GM10847 (cell line): ENCODE results near the gene MAVS.

Source experiments
- POLR2A ChIP-seq: IDR thresholded peaks from 2 replicates; pipeline ENCODE4 v1.6.1; 2011; ENCODE audit not compliant: insufficient read length; ENCODE audit errors: extremely low read depth

MAVS gene

DNA sequence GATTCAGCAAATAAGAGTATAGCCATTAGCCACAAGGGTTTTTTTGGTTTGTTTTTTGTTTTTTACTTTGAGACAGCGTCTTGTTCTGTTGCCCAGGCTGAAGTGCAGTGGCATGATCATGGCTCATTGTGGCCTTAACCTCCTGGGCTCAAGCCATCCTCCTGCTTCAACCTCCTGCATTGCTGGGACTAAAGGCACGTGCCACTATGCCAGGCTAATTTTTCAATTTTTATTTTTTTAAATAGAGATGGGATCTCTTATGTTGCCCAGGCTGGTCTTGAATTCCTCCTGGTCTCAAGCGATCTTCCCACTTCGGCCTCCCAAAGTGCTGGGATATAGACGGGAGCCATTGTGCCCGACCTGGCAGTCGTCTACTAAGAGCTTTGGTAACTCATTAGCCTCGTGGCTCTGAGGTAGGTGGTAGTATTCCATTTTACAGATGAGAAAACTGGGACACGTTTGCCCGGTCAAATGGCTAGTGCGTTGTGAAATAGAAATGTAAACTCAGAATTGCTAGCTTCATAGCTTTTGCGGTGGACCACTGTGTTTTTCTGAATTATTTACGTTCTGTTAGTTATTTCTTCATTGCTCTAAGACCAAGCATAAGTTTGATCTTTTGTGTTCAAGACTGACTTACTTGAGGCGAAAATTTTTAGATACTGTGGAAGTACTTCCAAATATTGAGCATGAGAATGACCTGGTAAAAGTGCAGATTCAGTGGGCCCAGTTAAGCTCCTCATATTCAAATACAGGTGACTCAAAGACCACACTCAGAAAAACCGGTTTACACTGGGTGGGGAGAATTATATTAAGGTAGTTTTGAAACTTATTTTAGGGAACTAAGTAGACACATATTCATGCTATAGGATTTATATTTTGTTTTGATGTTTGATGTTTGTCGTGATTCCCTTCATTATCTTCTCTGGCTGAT lies 44.6 kb downstream of the MAVS start:
- no peak for TF ChIP-seq POLR2A

DNA sequence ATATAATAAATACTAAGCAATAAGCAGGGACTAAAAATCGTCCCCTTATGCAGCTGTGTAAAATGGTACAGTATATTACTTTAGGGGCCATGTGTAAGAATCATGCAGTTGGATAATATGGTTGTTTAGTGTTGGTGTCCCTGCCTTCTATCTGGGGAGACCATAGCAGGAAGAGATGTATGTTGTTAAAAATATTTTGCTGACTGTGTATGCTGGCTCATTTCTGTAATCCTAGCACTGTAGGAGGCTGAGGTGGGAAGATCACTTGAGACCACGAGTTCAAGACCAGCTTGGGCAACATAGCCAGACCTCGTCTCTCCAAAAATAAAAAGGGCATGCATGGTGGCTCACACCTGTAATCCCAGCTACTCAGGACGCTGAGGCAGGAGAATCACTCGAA lies 48.2 kb downstream of the MAVS start:
- no peak for TF ChIP-seq POLR2A

DNA sequence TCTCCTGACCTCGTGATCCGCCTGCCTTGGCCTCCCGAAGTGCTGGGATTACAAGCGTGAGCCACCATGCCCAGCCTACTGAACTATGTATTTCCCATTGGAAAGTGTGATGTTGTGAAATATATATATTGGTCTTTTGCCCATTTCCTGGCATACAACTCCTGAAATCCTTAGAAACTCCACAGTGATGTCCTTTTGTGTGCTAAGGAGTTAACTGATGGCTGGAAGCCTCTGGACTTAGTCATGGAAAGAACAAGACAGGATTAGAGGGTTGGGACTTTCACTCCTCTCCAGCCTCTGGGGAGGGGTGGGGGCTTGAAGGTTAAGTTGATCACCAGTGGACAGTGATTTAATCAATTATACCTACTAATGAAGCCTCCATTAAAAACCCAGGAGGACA lies 49.7 kb downstream of the MAVS start:
- TF ChIP-seq POLR2A: no peak

DNA sequence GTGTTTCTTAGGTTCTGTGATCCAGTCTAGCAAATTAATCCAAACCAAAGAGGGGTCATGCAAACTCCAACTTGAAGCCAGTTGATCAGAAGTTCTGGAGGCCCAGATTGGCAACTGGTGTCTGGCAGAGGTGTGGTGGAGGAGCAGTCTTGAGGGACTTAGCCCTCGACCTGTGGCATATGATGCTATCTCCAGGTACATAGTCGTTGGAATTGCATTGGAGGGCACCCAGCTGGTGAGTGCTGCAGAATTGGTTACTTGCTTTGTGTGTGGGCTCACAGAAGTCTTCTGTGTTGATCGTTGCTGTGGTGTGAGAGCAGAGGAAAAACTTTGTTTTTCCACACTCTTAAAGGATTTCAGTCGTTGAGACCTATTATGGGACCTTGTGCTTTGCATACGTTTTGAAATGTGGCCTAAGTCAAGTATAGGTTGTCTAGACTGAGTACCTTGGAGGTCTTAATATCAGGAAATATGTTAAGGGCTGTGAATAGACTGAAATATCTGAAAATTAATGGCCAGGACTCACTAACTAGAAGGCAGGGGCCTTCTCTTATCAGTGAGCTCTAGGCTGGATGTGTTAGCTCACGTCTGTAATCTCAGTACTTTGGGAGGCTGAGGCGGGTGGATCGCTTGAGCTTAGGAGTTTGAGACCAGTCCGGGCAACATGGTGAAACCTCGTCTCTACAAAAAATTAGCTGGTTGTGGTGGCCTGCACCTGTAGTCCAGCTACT lies 50.4 kb downstream of the MAVS start:
- no peak for TF ChIP-seq POLR2A

DNA sequence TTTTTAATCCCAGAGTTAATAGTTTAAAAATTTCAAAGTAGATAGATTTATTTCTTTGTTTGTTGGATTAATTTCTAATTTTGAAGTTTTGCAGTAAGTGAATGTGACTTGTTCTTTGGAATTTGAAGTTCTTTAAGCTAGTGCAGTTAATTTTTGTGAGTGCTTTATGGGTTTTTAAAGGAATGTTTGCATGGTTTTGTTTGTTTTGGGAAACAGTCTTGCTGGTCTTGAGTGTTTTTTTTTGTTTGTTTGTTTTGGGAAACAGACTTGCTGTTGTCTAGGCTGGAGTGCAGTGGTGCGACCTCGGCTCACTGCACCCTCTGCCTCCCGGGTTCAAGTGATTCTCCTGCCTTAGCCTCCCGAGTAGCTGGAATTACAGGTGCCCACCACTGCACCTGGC lies 52.0 kb downstream of the MAVS start:
- TF ChIP-seq POLR2A: no peak

DNA sequence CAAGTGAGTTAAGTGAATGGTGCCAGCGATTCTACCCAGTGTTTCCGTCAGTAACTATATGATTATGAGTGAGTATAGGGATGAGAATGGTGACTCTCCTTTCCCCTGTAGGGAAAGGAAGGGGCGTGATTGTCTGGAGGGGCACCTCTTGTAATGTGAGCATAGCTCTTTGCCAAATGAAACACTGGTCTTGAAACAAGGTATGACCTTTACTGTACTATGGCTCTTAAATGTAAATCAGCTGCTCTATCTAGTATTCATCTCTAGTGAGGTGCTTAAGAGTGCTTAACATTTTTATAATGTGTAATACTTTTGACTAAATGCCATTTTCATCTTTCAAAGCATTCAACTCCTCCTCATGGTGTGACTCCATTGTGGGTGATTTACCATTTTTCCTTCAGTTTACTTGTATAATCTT lies 53.6 kb downstream of the MAVS start:
- no peak for TF ChIP-seq POLR2A

DNA sequence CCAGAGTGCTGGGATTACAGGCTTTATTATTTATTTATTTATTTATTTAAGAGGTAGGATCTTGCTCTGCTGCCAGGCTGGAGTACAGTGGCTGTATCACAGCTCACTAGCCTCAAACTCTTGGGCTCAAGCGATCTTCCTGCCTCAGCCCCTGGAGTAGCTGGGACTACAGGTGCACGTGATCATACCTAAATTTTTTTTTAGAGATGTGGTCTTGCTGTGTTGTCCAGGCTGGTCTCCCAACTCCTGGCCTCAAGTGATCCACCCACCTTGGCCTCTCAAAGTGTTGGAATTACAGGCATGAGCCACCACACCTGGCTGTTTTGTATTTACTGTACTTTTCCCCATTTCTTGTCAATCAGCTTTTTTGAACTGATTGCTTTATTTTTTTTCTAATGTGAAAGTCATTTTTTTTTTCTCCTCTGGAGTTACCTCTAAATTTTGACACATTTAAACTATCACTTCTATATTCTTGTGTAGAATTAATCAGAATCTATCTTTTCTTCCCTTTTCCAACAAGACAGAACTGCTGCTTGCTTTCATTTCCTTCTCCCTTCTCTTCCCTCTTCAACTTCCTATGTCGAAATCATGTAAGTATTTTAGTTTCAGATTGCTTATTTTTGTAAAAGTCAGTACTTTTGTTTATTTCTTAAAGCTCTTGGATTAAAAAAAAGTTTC lies 54.5 kb downstream of the MAVS start:
- no peak for TF ChIP-seq POLR2A

DNA sequence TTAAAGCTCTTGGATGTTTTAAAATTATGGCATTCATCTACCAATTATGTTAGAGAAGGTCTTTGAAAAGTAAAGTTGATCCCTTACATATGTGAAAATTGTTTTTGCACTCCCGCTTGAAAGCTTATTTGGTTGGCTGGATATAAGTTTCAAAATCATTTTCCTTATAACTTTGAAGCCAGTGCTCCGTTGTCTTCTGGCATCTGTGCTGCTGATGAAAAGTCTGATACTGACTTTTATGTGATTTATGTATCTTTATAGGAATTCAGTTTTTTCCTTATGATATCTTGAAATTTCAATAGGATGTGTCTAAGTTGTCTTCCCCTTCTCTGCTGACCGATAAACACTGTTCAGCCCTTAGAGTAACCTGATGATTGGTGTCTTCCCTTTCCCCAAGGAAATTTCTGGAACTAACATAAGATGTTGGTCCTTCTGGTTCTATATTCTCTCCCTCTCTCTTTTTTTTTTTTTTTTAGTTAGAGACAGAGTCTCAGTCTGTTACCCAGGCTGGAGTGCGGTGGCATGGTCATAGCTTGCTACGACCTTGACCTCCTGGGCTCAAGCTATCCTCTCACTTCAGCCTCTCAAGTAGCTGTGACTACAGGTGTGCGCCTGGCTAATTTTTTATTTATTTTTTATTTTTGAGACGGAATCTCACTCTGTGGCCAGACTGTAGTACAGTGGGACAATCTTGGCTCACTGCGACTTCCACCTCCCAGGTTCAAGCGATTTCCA lies 55.2 kb downstream of the MAVS start:
- TF ChIP-seq POLR2A: no peak

DNA sequence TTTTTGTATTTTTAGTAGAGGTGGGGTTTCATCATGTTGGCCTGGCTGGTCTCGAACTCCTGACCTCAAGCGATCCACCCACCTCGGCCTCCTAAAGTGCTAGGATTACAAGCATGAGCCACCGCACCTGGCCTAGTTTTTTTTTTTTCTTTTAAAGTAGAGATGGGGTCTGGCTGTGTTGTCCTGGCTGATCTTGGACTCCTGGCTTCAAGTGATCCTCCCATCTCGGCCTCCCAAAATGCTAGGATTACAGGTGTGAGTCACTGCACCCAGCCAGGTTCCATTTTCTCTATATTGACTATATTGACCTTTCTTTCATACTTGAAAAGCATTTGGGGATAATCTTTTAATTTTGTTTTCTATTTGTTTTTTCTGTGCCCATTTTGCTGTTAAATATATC lies 55.8 kb downstream of the MAVS start:
- no peak for TF ChIP-seq POLR2A

DNA sequence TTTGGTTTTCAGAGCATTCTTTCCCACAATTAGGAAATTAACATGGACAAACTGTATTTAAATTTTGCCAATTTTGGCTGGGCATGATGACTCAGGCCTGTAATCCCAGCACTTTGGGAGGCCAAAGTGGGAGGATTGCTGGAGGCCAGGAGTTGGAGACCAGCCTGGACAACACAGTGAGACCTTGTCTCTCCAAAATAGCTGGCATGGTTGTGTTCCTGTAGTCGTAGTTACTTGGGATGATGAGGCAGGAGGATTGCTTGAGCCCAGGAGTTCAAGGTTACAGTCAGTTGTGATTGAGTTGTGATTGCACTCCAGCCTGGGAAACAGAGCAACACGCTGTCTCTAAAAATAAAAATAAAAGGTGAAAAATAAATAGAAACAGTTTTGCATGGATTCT lies 57.6 kb downstream of the MAVS start:
- TF ChIP-seq POLR2A: no peak

DNA sequence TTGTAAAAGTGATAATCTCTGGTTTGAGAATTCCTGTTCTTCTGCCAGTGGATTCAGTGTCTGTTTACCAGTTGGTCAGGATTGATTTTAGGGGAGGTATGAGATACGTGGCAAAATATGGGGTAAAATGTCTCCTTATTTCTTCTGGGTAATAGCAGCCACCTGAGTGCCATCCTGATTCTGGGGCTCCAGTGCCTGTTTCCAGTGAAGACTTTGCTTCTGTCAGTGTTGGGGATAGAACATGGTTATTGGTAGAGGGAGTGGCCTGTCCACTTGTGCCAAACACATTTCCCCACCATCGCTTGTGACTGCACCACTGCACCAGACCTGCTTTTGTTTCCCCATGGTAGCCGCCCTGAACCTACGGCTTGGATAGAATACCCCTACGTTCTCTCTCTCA lies 58.2 kb downstream of the MAVS start:
- no peak for TF ChIP-seq POLR2A

DNA sequence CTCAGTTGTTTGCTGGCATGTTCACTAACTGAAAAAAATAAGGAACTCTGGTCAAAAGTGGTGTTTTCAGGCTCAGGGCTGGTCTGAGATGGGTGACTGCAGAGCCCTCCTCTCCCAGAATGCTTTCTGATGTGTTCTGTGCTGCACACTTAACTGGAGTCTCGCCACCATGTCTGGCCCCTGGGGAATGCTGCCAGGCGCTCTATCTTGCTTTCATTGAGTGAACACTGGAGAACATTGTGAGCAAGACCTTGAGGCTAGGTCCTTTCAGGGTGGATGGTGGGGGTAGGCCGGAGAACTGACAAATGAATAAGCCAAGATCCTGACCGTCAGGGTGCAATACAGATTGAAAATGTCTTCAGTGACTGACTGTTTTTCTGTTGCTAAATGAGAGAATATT lies 62.0 kb downstream of the MAVS start:
- TF ChIP-seq POLR2A: no peak

DNA sequence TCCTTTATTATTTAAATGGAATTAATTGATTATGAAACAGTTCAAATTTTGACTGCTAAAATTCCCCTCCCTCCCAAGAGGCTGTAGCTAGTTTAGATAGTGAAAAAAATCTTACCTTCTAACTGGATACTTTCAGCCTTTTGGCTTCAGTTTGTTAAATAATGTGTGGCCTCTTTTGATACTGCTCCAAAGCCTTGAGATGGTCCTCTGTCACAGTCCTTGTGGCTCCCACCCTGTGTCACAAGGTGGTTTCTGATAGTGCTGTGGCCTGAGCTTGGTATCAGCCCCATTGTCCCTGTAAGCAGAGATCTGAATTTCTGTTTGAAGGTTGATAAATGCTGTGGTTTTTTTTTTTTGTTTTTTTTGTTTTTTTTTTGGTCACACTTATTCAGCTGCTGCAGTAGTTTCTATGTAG lies 63.3 kb downstream of the MAVS start:
- no peak for TF ChIP-seq POLR2A

DNA sequence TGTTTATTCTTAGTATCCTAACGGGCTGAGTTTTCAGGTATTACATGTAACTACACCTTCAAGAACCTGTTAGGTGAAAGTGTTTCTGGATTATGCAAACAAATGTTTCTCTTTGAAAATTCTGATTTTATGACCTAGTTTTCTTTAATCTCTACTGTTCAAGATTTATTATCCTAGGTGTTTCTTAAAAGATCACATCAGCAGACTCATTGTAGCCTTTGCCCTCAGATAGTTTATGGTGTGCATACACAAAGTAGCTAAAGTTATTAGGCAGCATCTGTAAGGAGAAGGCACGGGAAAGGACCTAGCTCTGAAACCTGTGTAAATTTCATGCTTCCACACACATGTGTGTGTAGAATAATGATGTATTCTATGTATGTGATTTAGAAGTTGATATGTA lies 64.2 kb downstream of the MAVS start:
- TF ChIP-seq POLR2A: no peak

DNA sequence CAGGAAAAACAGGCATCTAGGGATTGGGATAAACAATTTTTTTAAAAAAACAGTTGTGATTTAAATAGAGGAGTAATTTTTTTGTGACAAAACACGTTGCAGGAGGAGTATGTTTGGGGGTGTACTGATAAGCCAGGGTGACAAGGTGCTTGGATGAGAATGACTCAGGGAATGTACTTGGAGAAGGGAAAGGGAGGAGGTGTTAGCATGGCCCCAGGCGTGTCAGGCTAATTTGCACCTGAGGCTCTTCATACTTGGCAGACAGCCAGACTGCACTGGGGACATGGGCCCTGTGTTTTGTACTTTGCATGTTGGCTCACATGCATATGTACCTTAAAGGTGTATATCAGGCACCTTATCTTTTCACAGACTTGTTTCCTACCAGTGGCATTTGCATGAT lies 65.3 kb downstream of the MAVS start:
- TF ChIP-seq POLR2A: no peak
